Activated CD8-positive, alpha-beta memory T cell treated with anti-CD3 and anti-CD28 coated beads, Interleukin-2, amount 50 U/mL, for 1 hour (primary cell): Measurements from ENCODE around the gene QRFP.

Experiments used
- DNase-seq: peaks from one replicate; pipeline ENCODE4 v3.0.0-alpha.2; 2020; ENCODE audit errors: extremely low read depth

QRFP gene

DNA sequence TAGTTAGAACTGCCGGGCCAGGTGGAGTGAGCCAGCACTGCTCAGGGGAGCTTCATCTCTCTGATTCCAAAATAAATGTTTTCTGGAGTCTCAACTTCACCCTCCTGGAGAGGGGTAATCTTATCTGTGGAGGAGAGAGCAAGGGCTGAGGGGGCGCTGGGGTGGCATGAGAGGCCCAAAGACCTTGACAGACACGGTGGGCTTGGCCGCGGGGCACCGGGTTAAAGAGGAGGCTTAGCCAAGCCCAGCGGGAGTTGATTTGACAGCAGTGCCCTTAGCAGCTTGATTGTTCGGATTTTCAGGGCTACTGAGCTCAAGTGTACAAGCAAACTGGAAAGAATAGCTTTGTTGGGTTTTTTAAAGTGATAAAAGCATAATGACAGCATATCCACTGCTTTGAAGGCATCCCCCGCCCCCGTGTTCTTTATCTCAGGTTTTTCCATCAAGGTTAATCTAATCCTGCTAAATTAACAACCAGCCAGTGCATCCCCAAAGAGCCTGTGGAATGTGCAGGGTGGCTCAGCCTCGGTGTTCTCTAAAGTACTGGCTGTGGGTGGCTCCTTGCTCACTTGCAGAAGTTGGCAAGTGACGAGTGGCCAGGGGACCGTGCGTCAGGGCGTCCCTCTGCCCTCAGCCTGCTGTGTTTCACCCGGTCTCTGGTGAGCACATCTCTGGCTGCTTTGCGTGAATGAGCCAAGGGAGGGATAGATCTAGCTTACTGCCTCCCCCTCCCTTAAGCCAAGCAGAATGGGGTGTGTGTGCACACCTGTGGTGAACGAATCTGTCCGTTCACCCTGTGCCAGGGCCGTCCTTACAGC is 5.5 kb downstream of the QRFP start:
- no peak for DNase-seq

DNA sequence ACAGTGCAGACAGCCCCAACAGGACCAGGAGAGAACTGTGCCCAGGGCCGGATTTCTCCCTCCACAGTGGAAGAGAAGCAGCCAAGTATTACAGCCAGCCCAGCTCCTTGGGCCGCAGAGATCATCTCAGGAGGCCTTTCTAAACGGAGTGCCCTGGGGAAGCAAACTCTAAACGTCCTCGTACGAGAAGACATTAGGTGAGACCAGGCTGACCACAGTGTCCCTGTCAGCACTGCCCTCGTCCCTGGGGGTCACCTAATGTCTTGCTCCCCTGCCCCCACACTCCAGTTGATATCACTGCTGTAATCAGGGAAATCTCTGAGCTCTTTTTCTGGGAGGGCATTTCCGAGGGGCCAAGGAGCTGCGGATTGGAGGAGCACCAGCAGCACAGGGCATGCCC is 6.5 kb downstream of the QRFP start:
- DNase-seq: no peak

DNA sequence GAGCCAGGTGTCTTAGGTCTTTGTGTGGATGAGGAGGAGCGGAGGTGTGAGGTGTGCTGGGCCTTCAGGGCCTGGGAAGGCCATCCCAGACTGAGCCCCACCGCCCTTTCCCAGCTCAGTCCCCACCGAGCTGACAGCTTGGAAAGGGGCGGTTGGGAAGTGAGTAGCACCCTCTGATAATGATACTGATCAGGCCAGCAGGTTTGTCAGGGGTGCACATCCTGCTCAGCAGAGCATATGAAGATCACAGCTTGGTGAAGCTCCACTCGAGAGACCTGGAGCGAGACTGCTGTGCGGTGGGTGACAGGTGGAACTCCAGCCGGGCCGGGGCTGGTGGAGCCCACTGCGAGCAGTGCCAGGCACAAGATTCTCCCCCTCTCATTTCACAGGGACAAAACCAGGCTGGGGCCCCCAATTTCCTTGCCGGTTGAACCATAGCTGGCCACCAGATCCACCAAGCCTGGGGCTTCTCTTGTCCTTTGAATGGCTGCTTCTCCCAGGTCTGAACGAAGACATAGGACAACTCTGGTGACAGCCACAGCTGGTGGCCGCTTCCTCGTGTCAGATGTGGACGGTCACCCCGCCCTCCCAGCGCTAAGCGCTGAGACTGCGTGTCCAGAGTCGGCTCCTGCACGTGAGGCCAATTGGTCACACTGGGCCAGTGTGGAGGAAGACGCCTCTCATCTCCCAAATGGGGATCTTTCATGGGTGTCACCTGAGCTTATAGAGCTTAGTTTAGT is 8.3 kb downstream of the QRFP start:
- no peak for DNase-seq

DNA sequence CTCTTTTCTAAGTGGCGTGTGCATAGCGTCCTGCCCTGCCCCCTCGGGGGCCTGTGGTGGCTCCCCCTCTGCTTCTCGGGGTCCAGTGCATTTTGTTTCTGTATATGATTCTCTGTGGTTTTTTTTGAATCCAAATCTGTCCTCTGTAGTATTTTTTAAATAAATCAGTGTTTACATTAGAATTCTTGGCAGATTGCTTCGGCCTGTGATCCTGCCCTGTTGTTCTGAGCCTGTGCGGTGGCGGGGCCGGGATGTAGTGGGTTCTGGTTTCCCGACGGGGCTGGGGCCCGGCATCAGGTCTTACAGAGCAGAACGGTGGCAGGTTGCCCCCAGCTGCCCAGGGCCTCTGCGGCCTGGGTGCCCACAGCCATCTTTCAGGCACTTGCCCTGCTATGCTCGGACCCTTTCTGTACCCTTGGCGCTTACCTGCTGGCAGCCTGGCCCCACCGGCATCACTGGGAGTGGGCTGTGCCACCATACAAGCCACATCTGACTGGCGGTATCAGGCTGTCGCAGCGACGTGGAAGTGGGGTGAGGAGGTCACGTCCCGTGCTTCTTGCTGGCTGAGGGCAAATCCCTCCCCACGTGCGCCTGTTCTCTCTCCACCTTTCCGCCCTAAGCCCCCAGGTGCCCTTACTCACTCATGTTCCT is 9.0 kb downstream of the QRFP start:
- DNase-seq: no peak

DNA sequence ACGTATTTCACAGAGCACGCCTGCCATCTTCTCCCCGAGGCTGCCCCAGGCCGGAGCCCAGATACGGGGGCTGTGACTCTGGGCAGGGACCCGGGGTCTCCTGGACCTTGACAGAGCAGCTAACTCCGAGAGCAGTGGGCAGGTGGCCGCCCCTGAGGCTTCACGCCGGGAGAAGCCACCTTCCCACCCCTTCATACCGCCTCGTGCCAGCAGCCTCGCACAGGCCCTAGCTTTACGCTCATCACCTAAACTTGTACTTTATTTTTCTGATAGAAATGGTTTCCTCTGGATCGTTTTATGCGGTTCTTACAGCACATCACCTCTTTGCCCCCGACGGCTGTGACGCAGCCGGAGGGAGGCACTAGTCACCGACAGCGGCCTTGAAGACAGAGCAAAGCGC is 9.6 kb downstream of the QRFP start:
- DNase-seq: no peak

DNA sequence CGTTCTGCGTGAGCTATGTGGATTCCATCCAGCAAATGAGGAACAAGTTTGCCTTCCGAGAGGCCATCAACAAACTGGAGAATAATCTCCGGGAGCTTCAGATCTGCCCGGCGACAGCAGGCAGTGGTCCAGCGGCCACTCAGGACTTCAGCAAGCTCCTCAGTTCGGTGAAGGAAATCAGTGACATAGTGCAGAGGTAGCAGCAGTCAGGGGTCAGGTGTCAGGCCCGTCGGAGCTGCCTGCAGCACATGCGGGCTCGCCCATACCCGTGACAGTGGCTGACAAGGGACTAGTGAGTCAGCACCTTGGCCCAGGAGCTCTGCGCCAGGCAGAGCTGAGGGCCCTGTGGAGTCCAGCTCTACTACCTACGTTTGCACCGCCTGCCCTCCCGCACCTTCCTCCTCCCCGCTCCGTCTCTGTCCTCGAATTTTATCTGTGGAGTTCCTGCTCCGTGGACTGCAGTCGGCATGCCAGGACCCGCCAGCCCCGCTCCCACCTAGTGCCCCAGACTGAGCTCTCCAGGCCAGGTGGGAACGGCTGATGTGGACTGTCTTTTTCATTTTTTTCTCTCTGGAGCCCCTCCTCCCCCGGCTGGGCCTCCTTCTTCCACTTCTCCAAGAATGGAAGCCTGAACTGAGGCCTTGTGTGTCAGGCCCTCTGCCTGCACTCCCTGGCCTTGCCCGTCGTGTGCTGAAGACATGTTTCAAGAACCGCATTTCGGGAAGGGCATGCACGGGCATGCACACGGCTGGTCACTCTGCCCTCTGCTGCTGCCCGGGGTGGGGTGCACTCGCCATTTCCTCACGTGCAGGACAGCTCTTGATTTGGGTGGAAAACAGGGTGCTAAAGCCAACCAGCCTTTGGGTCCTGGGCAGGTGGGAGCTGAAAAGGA is 10.9 kb downstream of the QRFP start:
- no peak for DNase-seq

DNA sequence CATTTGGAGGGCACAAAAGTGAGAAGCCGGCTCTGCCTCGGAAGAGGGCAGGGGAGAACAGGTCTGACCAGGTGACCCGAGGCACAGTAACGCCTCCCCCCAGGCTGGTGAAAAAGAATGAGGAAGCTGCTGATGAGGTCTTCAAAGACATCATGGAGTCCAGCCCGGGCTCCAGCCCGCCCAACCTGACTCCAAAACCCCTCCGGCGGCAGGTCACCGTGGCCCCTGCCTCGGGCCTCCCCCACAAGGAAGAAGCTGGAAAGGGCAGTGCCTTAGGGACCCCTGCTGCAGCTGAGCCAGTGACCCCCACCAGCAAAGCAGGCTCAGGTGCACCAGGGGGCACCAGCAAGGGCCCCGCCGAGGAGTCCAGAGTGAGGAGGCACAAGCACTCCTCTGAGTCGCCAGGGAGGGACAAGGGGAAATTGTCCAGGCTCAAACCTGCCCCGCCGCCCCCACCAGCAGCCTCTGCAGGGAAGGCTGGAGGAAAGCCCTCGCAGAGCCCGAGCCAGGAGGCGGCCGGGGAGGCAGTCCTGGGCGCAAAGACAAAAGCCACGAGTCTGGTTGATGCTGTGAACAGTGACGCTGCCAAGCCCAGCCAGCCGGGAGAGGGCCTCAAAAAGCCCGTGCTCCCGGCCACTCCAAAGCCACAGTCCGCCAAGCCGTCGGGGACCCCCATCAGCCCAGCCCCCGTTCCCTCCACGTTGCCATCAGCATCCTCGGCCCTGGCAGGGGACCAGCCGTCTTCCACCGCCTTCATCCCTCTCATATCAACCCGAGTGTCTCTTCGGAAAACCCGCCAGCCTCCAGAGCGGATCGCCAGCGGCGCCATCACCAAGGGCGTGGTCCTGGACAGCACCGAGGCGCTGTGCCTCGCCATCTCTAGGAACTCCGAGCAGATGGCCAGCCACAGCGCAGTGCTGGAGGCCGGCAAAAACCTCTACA is 11.8 kb downstream of the QRFP start:
- DNase-seq: no peak

DNA sequence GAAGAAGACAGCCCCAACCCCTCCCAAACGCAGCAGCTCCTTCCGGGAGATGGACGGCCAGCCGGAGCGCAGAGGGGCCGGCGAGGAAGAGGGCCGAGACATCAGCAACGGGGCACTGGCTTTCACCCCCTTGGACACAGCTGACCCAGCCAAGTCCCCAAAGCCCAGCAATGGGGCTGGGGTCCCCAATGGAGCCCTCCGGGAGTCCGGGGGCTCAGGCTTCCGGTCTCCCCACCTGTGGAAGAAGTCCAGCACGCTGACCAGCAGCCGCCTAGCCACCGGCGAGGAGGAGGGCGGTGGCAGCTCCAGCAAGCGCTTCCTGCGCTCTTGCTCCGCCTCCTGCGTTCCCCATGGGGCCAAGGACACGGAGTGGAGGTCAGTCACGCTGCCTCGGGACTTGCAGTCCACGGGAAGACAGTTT is 12.5 kb downstream of the QRFP start:
- no peak for DNase-seq

DNA sequence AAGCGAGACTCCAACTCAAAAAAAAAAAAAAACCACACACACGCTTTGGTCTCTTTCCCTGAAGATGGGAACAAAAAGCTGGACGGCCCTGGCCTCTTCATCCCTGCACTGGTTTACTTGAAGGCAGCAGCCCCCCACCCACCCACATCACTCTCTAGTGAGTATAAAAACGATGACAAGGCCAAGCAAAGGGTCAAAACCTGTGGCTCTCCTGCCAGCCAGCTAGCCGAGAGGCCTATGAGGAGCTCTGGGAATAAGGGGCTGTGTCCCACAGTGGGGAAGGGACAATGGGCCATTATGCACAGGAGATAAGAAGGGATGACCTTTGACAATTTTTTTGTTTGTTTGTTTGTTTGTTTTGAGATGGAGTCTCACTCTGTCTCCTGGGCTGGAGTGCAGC is 13.1 kb downstream of the QRFP start:
- DNase-seq: no peak

DNA sequence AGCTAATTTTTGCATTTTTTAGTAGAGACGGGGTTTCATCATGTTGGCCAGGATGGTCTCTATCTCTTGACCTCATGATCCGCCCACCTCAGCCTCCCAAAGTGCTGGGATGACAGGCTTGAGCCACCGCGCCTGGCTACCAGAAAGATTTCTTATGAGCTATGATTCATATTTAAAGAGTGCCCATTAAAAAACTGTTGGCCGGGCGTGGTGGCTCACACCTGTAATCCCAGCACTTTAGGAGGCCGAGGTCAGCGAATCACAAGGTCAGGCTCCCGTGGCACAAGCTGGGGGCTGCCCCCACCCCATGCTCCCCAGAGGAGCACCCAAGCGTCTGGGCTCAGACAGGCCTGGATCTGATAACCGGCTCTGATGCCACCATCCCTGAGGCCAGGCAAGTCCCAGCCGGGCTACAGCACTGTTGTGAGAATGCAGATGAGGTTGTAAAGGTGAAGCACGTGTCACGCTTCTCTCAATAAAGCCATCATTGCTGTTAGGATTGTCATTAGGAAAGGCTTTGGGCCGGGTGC is 13.9 kb downstream of the QRFP start:
- DNase-seq: no peak

DNA sequence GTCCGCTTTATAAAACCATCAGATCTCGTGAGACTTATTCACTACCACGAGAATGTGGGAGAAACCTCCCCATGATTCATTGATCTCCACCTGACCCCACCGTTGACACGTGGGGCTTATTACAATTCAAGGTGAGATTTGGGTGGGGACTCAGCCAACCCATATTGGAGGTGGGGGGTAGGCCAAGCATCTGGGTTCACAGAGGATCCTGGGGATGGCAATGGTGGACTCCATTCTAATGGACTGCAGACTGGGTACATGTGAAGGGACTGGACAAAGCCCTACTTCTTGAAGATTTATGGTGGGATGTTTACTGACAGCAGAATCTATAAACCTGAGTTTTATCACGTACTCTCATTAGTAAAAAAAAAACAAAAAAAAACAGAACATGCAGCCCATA is 15.1 kb downstream of the QRFP start:
- no peak for DNase-seq

DNA sequence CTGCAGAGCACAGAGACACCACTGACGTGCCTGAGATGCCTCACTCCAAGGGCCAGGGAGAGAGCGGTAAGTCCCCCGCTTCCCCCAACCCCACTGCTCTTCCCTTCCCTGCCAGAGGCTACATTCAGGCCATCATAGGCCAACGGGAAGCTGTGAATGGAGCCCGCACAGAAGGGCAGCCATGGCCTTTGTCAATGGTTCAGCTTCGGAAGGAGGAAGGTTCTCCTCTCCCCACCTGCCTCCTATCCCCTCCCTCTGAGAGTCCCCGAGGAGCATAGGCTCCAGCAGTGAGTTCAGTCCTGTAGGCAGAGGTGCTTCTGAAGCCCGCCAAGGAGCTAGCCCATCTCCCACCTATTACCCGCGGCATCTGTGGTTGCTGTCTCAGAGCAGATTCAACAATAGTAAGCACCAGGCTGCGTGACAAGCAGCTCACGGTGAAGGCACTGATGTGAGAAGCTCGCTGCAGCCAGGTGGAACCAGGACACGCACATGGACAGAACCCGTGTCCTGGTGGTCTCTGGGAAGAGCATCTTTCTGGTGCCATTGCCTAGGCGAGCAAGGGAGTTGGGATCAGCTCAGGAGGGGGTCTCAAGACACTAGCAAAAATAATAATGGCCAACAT is 15.9 kb downstream of the QRFP start:
- no peak for DNase-seq

DNA sequence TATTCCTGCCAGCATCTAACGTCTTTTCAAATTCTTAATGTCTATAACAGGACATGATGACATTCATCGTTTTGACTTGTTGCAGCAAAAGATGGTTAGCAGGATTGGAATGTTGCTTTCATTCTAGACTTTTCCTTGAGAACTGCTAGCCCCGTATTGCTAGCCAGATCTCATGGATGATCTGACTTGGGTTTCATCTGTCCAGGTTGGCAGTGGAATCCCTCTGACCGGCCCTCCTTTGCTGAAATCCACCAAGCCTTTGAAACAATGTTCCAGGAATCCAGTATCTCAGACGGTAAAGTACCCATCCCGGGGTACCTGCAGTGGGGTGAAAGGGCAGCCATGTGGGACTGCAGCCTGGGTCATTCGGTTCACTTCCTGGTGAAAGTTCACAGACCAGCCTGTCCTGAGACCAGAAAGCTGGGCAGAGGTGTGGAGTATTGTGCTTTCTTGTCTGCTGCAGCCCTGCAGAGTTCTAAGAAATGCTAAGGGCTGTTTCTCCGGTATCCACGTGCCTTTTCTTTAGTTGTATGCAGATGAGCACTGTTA is 16.7 kb downstream of the QRFP start:
- DNase-seq: no peak

DNA sequence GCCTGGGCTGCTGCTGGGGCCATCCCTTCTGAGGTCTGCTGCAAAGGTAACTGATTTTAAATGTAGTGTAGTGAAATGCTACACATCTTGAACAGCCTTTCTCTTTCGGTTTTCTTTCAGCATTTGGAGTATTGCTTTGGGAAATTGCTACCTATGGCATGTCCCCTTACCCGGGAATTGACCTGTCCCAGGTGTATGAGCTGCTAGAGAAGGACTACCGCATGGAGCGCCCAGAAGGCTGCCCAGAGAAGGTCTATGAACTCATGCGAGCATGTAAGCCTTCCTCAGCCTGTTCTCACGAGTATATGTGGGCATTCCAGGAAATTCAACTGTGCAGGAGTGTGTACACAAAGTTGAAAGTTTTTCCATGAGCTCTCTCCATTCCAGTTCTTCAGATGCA is 18.3 kb downstream of the QRFP start:
- no peak for DNase-seq

DNA sequence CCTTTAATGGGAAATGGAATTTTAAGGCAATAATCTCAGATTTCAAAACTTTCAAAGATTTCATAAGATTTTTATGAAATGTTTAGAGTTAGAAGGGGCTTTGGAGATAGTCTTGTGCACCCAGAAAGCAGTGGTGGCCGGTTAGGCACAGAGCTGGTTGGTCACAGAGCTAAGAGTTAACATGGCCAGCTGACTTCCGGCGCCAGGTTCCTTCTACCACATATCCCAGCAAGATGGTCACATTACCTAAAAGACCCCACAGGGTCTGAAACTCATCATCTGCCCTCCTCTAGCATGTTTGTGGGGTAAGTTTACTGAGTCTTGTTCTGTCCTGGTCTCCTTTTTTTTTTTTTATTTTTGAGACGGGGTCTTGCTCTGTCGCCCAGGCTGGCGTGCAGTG is 19.3 kb downstream of the QRFP start:
- no peak for DNase-seq

DNA sequence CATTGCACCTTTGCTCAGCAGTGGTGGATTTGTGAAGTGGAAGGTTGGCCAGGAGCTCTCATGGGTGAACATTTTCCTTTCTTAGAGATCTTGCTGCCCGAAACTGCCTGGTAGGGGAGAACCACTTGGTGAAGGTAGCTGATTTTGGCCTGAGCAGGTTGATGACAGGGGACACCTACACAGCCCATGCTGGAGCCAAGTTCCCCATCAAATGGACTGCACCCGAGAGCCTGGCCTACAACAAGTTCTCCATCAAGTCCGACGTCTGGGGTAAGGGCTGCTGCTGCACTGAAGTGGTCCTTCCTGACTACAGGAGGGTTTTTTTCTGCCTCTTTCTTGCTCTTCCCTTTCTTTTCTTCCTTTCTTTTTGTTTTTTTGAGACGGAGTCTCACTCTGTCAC is 21.8 kb downstream of the QRFP start:
- no peak for DNase-seq

DNA sequence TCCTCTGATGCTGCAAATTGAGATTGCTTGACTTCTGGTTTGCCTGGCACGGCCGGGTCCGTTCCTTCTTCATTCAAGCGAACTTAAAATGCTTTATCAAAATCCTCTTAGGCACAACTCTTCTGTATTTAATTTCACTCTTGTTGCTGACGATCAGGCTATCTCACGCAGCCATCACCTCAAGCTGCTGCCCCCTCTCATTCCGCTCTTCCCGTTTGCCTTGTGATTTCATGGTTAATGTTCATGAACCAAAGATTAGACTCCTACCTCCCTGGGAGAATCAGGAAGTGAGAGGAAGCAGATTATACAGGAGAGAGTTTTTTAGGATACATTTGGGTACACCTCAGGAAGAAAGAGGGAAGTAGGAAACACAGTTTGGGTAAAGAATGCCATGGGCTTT is 22.6 kb downstream of the QRFP start:
- DNase-seq: no peak

DNA sequence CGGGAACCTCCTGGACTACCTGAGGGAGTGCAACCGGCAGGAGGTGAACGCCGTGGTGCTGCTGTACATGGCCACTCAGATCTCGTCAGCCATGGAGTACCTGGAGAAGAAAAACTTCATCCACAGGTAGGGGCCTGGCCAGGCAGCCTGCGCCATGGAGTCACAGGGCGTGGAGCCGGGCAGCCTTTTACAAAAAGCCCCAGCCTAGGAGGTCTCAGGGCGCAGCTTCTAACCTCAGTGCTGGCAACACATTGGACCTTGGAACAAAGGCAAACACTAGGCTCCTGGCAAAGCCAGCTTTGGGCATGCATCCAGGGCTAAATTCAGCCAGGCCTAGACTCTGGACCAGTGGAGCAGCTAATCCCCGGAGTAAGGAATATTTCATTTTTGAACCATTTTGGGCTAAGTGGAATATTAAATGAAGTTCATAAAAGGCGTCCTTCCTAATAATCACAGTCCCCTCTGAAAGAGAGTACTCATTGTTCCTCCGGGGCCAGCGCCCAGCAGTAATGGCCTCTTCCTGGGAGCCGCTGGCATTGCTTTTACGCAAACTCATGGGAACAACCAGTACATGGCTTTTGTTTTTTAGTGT is 23.6 kb downstream of the QRFP start:
- DNase-seq: no peak

DNA sequence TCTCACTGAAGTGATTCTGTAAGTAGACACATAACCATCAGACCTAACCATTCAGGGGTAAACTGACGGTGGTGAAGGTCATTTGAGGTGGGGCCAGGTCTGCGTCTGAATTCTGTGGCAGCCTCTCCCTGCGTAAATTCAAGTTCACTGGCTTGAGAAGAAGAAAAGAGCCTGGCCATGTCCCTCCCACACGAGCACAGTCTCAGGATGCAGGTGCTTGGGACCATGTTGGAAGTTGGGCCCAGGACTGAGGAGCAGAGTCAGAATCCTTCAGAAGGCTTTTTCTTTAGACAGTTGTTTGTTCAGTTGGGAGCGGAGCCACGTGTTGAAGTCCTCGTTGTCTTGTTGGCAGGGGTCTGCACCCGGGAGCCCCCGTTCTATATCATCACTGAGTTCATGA is 24.1 kb downstream of the QRFP start:
- no peak for DNase-seq
